Mesothelial cell of epicardium (in vitro differentiated cells): Measurements from ENCODE around the gene ATRN. TPM values are rescaled to one million over a fixed set of nuclear protein-coding genes. Genes with fewer than 3 reads are reported as not detected.

Experiments used
- DNase-seq, 2 experiments: peaks; one replicate each; pipeline ENCODE4 v3.0.0; 2021; ENCODE audit warnings: low spot score in 2 of 2; ENCODE audit not compliant: unreplicated experiment in 2 of 2
- H3K27ac Mint-ChIP-seq: 2 replicates; pipeline ENCODE4 v1.8.0; 2021; ENCODE audit warnings: mixed read lengths
- H3K27me3 Mint-ChIP-seq: 2 replicates; pipeline ENCODE4 v1.8.0; 2021; ENCODE audit warnings: low read depth, mixed read lengths
- H3K36me3 Mint-ChIP-seq: 2 replicates; pipeline ENCODE4 v1.8.0; 2021; ENCODE audit warnings: mixed read lengths
- H3K4me1 Mint-ChIP-seq: 2 replicates; pipeline ENCODE4 v1.8.0; 2021; ENCODE audit warnings: mixed read lengths
- H3K4me3 Mint-ChIP-seq: 2 replicates; pipeline ENCODE4 v1.8.0; 2021; ENCODE audit warnings: mild to moderate bottlenecking, moderate library complexity, mixed read lengths
- H3K9me3 Mint-ChIP-seq: 2 replicates; pipeline ENCODE4 v1.8.0; 2021; ENCODE audit warnings: mixed read lengths
- CTCF ChIP-seq: fragments of 200-600 bp; sonication (generic); IDR thresholded peaks from one replicate; pipeline ENCODE4 v1.5.0; 2021; ENCODE audit warnings: antibody characterized with exemption; ENCODE audit not compliant: unreplicated experiment
- total RNA-seq: library from RNA; stranded (reverse); gene quantifications from 3 replicates; pipeline ENCODE4 v1.2.1, GENCODE V29; 2021

The ATRN gene
- total RNA-seq, 1 donor from 2014 or later: 47.5 TPM

- peak in 1 of 2 experiments; percentile 27 for DNase-seq
- peaks cover 46% of the 10 kb centered on the region for H3K27me3 Mint-ChIP-seq
- no peak overlapping the region for H3K4me3 Mint-ChIP-seq
- TF ChIP-seq CTCF: no peak
- no peaks in the 10 kb centered on the region for H3K9me3 Mint-ChIP-seq
- no peak overlapping the region for H3K27ac Mint-ChIP-seq
- peaks cover 1% of the 10 kb centered on the region for H3K36me3 Mint-ChIP-seq
- peaks cover 14% of the 10 kb centered on the region for H3K4me1 Mint-ChIP-seq
These were observed 188.1 kb downstream of the ATRN start for GRCh38 chr20:3658716-3659491.

- TF ChIP-seq CTCF: no peak
- Mint-ChIP-seq H3K36me3 (peaks cover 1% of the 10 kb centered on the region), H3K27ac (no peak overlapping the region), H3K4me3 (peak overlapping the region; percentile 28), H3K9me3 (no peaks in the 10 kb centered on the region), H3K27me3 (peaks cover 48% of the 10 kb centered on the region), H3K4me1 (peaks cover 9% of the 10 kb centered on the region)
- peak in 1 of 2 experiments; percentile 36 for DNase-seq
These were observed 188.9 kb downstream of the ATRN start for GRCh38 chr20:3659492-3660261.

- TF ChIP-seq CTCF: no peak
- DNase-seq: peak in 1 of 2 experiments; percentile 37
These were observed 189.6 kb downstream of the ATRN start for GRCh38 chr20:3660262-3661059.

GRCh38 chr20:3661060-3661813 lies 190.4 kb downstream of the ATRN start:
- Mint-ChIP-seq H3K9me3 (no peaks in the 10 kb centered on the region), H3K4me3 (no peak overlapping the region), H3K36me3 (no peaks in the 10 kb centered on the region), H3K27ac (no peak overlapping the region), H3K27me3 (peaks cover 52% of the 10 kb centered on the region), H3K4me1 (peaks cover 14% of the 10 kb centered on the region)
- no peak for TF ChIP-seq CTCF
- DNase-seq: no peak

More at GRCh38 chr20:3660262-3661059, 189.6 kb downstream of the ATRN start:
- no peak overlapping the region for H3K4me3 Mint-ChIP-seq
- H3K27me3 Mint-ChIP-seq: peaks cover 52% of the 10 kb centered on the region
- peaks cover 9% of the 10 kb centered on the region for H3K4me1 Mint-ChIP-seq
- peaks cover 1% of the 10 kb centered on the region for H3K36me3 Mint-ChIP-seq
- H3K27ac Mint-ChIP-seq: no peak overlapping the region
- H3K9me3 Mint-ChIP-seq: no peaks in the 10 kb centered on the region
